Esophagus (tissue), 2 donors: Measurements from ENCODE around the gene TMEM156. TPM values are rescaled to one million over a fixed set of nuclear protein-coding genes. Genes with fewer than 3 reads are reported as not detected.

Experiments
- H3K27ac ChIP-seq, 2 donors: one replicate each; pipeline ENCODE4 v1.5.1; 2013; ENCODE audit warnings: low read depth in 2 of 2, mild to moderate bottlenecking in 2 of 2, inconsistent platforms in 1 of 2, low read length in 1 of 2, moderate library complexity in 1 of 2
- H3K27me3 ChIP-seq, 2 donors: one replicate each; pipeline ENCODE4 v1.6.1; 2013; ENCODE audit warnings: low read length in 2 of 2, control low read depth in 1 of 2, mild to moderate bottlenecking in 1 of 2; ENCODE audit not compliant: insufficient read depth in 2 of 2, control insufficient read depth in 1 of 2
- H3K36me3 ChIP-seq, 2 donors: one replicate each; pipeline ENCODE4 v1.6.1; 2013; ENCODE audit warnings: low read length in 1 of 2; ENCODE audit not compliant: control insufficient read depth in 2 of 2, insufficient read depth in 2 of 2
- H3K4me1 ChIP-seq, 2 donors: one replicate each; pipeline ENCODE4 v1.6.1; 2013; ENCODE audit warnings: low read length in 1 of 2; ENCODE audit not compliant: control insufficient read depth in 2 of 2, insufficient read depth in 2 of 2
- H3K4me3 ChIP-seq, 2 donors: one replicate each; pipeline ENCODE4 v1.5.1; 2013; ENCODE audit warnings: low read length in 2 of 2, mild to moderate bottlenecking in 2 of 2, low read depth in 1 of 2, moderate library complexity in 1 of 2
- H3K9me3 ChIP-seq, 2 donors: one replicate each; pipeline ENCODE4 v1.6.1; 2013; ENCODE audit warnings: mild to moderate bottlenecking in 2 of 2, low read depth in 1 of 2, low read length in 1 of 2, moderate library complexity in 1 of 2; ENCODE audit not compliant: control insufficient read depth in 2 of 2, insufficient read depth in 1 of 2
- WGBS, 2 donors: extraction: QIAGEN DNeasy Blood & Tissue Kit; methylation state at CpG; one replicate each; pipeline ENCODE4 v1.1.7; 2013; 5-methylcytosine and 5-hydroxymethylcytosine counted together
- polyA plus RNA-seq, 2 donors: library from polyadenylated mRNA; stranded (reverse); fragments of 200-250 nt; gene quantifications; one replicate each; pipeline ENCODE4 v1.2.3, GENCODE V29; 2013
- donor health status: healthy with polysubstance abuse.
- donor health status: Bipolar disorder and iron deficiency.

TMEM156 gene
- polyA plus RNA-seq, 2 donors = 0.25 to 0.81 TPM

GRCh38 chr4:39061457-39061856 is 29.2 kb upstream of the TMEM156 start:
- 96 to 97% methylated on average over 1 of the region's 1 CpG for WGBS, 2 donors
- Histone ChIP-seq H3K27me3 (no peaks in the 10 kb centered on the region), H3K9me3 (no peaks in the 10 kb centered on the region), H3K27ac (no peak overlapping the region), H3K4me1 (no peaks in the 10 kb centered on the region), H3K4me3 (no peak overlapping the region), H3K36me3 (no peaks in the 10 kb centered on the region)

- Histone ChIP-seq H3K4me3 (no peak overlapping the region), H3K4me1 (peaks cover 0 to 3% of the 10 kb centered on the region in 2 donors), H3K27me3 (no peaks in the 10 kb centered on the region), H3K36me3 (no peaks in the 10 kb centered on the region), H3K9me3 (no peaks in the 10 kb centered on the region), H3K27ac (no peak overlapping the region)
- WGBS, 2 donors = 96 to 97% methylated on average over 5 of the region's 5 CpGs
These were observed 23.8 kb upstream of the TMEM156 start for GRCh38 chr4:39056023-39056422.

GRCh38 chr4:39054497-39054896 is 22.3 kb upstream of the TMEM156 start:
- Histone ChIP-seq H3K4me3 (no peak overlapping the region), H3K27ac (no peak overlapping the region), H3K36me3 (no peaks in the 10 kb centered on the region), H3K4me1 (peaks cover 0 to 3% of the 10 kb centered on the region in 2 donors), H3K27me3 (no peaks in the 10 kb centered on the region), H3K9me3 (no peaks in the 10 kb centered on the region)
- WGBS, 2 donors = 76 to 83% methylated on average over 3 of the region's 3 CpGs

- no peaks in the 10 kb centered on the region for H3K36me3 ChIP-seq
- no peaks in the 10 kb centered on the region for H3K9me3 ChIP-seq
- H3K4me1 ChIP-seq = peaks cover 0 to 3% of the 10 kb centered on the region in 2 donors
- no peaks in the 10 kb centered on the region for H3K27me3 ChIP-seq
- no peak overlapping the region for H3K27ac ChIP-seq
- WGBS, 2 donors = 97% methylated on average over 4 of the region's 4 CpGs
- H3K4me3 ChIP-seq = no peak overlapping the region
These were observed 21.8 kb upstream of the TMEM156 start for GRCh38 chr4:39053983-39054382.

GRCh38 chr4:39051492-39051891 is 19.3 kb upstream of the TMEM156 start:
- no peak overlapping the region for H3K27ac ChIP-seq
- H3K4me1 ChIP-seq = peaks cover 0 to 3% of the 10 kb centered on the region in 2 donors
- no peaks in the 10 kb centered on the region for H3K9me3 ChIP-seq
- 83 to 88% methylated on average over 1 of the region's 1 CpG for WGBS, 2 donors
- no peaks in the 10 kb centered on the region for H3K27me3 ChIP-seq
- no peaks in the 10 kb centered on the region for H3K36me3 ChIP-seq
- H3K4me3 ChIP-seq = no peak overlapping the region

- Histone ChIP-seq H3K4me3 (no peak overlapping the region), H3K4me1 (peaks cover 0 to 3% of the 10 kb centered on the region in 2 donors), H3K27ac (no peak overlapping the region), H3K36me3 (no peaks in the 10 kb centered on the region), H3K27me3 (no peaks in the 10 kb centered on the region), H3K9me3 (no peaks in the 10 kb centered on the region)
- 80 to 86% methylated on average over 2 of the region's 2 CpGs for WGBS, 2 donors
These were observed 18.4 kb upstream of the TMEM156 start for GRCh38 chr4:39050590-39050989.

GRCh38 chr4:39048311-39048710 is 16.1 kb upstream of the TMEM156 start:
- Histone ChIP-seq H3K4me1 (no peaks in the 10 kb centered on the region), H3K4me3 (no peak overlapping the region), H3K36me3 (no peaks in the 10 kb centered on the region), H3K27me3 (no peaks in the 10 kb centered on the region), H3K9me3 (no peaks in the 10 kb centered on the region), H3K27ac (peak overlapping the region; percentile 22 to 25)
- 50 to 75% methylated on average over 1 of the region's 1 CpG for WGBS, 2 donors

- Histone ChIP-seq H3K9me3 (no peaks in the 10 kb centered on the region), H3K4me1 (no peaks in the 10 kb centered on the region), H3K27me3 (no peaks in the 10 kb centered on the region), H3K36me3 (no peaks in the 10 kb centered on the region), H3K27ac (no peak overlapping the region), H3K4me3 (no peak overlapping the region)
- 77% methylated on average over 2 of the region's 2 CpGs for WGBS, 2 donors
These were observed 15.5 kb upstream of the TMEM156 start for GRCh38 chr4:39047681-39048080.

GRCh38 chr4:39046249-39046648 is 14.0 kb upstream of the TMEM156 start:
- Histone ChIP-seq H3K36me3 (no peaks in the 10 kb centered on the region), H3K4me1 (no peaks in the 10 kb centered on the region), H3K27ac (peak overlapping the region; percentile 35 to 60), H3K27me3 (no peaks in the 10 kb centered on the region), H3K9me3 (no peaks in the 10 kb centered on the region), H3K4me3 (peak overlapping the region in 1 of 2 donors; percentile 95)
- WGBS, 2 donors = 45 to 62% methylated on average over 8 of the region's 8 CpGs

- no peaks in the 10 kb centered on the region for H3K36me3 ChIP-seq
- H3K4me3 ChIP-seq = peak overlapping the region; percentile 81 to 95
- H3K27me3 ChIP-seq = no peaks in the 10 kb centered on the region
- WGBS, 2 donors = 11 to 17% methylated on average over 3 of the region's 3 CpGs
- no peaks in the 10 kb centered on the region for H3K4me1 ChIP-seq
- H3K9me3 ChIP-seq = no peaks in the 10 kb centered on the region
- H3K27ac ChIP-seq = peak overlapping the region; percentile 92 to 93
These were observed 13.6 kb upstream of the TMEM156 start for GRCh38 chr4:39045827-39046221.
